Prostate gland (tissue), 2 donors: ENCODE results near the gene ZNF423.

ENCODE experiments used
- POLR2A ChIP-seq: fragments of 450-650 bp; IDR thresholded peaks from one replicate; pipeline ENCODE4 v1.6.1; 2016; ENCODE audit warnings: antibody characterized with exemption, mild to moderate bottlenecking
- TF ChIP-seq, protein P1 (sequence below), 4 experiments: fragments of 200-600 bp in 2 of 4; fragments of 450-650 bp in 2 of 4; sonication (generic) in 2 of 4; IDR thresholded peaks; 1 replicate in 3 of 4; 2 replicates in 1 of 4; pipeline ENCODE4 v1.5.1; 2016 to 2019; ENCODE audit warnings: antibody characterized with exemption in 4 of 4, mild to moderate bottlenecking in 2 of 4, moderate library complexity in 2 of 4

DNA sequence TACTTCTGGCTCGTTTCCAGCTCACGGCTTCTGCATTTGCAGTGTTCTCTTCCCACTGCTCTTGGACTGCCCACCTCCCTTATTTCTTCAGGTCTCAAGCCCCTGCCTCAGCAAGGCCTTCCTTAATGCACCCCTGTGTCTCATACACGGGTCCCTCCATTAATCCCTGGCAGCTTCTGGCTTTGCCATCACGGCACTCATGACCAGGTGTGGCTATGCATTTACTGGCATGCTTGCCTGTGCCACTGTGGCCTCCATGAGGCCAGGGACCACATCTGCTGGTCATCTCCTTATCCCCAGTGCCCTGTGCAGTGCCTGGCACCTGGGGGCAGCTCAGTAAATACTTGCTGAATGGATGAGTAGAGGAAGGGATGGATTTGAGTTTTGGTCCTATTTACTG is 368.2 kb downstream of the ZNF423 start:
- TF ChIP-seq, protein P1, sequence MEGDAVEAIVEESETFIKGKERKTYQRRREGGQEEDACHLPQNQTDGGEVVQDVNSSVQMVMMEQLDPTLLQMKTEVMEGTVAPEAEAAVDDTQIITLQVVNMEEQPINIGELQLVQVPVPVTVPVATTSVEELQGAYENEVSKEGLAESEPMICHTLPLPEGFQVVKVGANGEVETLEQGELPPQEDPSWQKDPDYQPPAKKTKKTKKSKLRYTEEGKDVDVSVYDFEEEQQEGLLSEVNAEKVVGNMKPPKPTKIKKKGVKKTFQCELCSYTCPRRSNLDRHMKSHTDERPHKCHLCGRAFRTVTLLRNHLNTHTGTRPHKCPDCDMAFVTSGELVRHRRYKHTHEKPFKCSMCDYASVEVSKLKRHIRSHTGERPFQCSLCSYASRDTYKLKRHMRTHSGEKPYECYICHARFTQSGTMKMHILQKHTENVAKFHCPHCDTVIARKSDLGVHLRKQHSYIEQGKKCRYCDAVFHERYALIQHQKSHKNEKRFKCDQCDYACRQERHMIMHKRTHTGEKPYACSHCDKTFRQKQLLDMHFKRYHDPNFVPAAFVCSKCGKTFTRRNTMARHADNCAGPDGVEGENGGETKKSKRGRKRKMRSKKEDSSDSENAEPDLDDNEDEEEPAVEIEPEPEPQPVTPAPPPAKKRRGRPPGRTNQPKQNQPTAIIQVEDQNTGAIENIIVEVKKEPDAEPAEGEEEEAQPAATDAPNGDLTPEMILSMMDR (IDR thresholded peaks at IDR 0.05): no peak
- TF ChIP-seq POLR2A: no peak
